Embryonic facial prominence (tissue), 1 donor: ENCODE data around the gene WDR4.
"Not testable (repeated sequence)": the region's sequence is repeated elsewhere in the genome, so short reads cannot be mapped to it uniquely, and the experiment has no call there.

Source experiments
- DNase-seq: peaks from one replicate; pipeline ENCODE4 v3.0.0-alpha.2; 2016; ENCODE audit errors: extremely low spot score

Gene WDR4

DNA sequence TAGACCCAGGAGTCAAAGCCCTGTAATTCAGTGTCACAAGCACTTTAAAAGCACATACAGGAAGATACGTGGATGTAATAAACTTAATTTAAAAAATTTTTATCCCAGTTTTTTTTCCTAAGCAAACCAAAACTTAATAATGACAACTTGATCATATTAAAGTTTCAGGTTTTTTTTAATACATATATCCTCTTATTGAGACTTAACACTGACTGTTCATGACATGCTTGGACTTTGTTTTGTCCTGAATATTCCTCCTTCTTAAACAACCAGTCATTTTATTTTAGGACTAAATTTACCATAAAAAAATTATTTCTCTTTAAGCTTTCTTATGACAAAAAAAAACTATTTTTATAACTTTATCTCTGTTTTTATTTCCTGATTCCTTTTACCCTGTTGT lies 64.1 kb downstream of the WDR4 start:
- no peak for DNase-seq

DNA sequence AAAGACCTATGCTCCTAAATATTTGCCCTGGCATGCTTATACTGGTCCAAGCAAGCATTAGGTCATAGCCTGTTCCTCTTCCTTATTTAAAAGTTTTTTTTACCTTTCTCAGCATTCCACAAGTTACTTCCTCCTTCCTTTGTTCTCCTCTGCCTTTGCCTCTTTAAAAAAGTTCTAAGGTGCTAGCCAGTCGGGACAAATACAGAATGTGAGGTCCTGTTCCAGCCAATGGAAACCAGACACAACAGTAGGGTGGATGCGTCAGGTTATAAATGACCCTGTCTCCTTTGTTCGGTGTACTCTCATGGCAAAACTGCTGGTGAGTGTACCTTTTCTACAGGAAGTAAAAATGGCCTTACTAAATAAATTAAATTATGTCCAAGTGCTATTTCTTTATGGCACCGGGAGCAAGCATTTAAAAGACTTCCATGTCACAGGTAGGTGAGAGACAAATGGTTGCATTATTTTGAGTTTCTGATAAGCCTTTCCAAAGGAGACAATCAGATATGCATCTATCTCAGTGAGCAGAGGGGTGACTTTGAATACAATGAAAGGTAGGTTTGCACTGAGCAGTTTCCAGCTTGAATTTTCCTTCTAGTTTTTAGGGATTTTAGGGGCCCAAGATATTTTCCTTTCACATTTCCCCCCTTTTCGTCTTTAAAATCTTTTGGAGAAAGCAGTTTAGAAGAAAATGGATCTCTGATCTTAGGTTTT lies 66.7 kb downstream of the WDR4 start:
- not testable (repeated sequence) for DNase-seq

DNA sequence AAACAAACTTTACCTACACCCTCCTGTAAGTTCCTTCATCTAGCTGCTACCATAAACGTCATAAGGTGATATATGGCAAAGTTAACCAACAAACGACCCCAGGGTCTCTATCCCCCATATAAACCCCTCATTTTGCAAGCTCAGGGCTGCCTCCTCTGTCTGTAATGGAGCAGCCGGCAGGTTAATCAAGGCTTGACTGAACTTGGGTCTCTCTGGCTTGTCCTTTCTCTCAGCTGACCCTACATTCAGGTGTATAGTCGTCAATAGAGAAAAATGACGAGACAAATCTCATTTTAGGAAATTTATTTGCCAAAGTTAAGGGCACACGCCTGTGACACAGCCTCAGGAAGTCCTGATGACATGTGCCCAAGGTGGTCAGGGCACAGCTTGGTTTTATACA lies 67.4 kb downstream of the WDR4 start:
- DNase-seq, result no peak

DNA sequence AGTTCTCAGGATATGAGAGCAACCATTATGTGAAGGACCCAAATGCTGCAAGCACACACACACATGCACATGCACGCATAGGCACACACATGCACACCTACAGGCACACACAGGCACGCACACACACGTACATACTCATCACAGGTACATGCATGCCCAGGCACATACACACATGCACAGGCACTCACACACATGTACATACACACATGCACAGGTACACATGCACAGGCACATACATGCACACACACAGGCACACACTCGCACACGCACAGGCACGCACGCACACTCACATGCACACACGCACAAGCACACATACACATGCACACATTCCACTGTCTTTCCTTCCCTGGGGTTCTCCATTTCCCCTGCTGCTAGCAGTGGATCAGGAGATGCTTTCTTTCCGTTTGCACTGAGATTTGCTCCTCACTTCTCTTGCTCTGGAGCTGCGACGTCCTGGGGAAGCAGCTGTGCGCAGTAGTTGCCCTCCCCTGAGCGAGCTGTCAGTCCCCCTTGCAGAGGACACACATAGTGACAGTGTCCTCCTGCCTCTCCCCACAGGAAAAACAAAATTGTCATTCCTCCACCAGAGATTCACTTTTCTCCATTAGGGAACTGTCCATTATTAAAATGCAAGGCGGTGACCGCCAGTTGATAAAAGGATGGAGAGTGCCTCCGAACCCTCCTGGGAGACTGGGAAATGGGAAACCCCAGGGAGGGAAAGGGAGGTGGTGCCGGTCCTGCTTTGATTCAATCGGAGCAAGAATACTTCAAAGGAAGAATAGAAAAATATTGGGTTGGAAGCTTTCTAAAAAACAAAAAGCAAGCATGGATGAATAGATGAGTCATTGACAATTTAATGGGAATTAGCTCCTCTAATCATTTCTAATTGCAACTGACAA lies 69.5 kb downstream of the WDR4 start:
- DNase-seq, result no peak

DNA sequence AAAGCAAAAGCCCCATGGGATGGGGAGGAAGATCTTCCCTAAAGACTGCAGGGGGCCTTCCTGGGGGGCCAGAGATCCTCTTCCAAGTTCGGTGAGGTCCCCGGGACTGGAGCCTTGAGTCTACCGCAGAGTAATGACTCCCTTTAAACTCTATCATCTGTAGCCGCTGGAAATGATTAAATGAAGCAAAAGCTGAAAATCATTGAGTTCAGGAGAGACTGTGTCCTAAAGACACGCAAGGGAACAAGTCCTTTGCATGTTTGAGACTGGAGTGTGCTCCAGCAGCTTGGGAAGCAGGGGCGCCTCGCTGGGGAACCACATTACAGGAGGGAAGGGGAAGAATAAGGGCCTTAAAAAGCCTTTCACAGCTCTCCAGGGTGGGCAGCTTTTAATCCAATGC lies 70.2 kb downstream of the WDR4 start:
- DNase-seq, result no peak

DNA sequence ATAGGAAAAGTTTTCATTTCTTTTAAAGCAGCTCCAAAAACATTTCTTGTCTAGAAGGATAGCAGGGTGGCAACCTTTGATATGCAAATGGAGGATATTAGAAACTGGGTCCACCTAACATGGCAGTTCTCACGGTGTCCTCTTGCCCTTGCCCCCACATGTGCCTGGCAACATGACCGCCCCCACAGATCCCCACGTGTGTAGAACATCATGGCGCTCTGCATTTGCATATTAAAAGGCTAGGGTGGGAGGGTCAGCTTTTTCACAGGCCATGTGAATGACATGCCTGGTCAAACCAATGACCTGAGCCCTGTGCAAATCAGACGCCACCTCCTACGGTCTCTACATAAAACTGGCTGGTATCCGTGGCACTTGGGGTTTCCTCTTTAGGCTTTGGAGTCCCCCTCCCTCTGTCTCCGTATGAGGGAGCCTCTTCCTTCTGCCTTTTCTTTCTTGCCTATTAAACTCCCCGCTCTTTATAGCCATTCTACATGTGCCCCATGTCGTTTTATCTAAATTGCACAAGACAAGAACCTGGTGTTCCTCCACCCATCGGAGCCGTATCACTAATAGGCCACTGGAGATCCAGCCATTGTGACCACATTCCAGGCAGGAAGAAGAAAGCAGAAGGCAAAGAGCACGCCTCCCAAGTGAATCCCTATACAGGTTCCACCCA lies 71.3 kb downstream of the WDR4 start:
- DNase-seq, result no peak

DNA sequence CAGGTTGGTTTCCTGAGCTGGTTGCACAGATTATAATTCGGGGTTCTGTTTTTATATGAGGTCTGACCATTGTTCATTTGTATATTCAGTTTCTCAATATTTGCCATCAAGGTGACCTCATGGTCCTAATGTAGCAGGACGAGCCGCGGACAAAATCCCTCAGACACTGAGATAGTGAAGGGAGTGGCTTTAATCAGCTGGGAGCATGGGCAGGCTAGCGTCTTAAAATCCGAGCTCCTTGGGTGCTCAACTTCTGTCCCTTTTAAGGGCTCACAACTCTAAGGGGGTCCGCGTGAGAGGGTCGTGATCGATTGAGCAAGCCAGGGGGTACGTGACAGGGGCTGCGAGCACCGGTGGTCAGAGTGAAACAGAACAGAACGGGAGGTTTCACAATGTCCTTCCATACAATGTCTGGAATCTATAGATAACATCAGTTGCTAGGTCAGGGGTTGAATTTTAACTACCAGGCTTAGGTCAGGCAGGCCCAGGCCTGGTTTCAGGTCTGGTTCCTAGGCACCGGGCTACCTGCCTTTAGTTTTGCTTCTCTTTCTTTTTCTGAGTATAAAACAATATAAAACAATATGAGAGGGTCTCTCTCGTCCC lies 71.9 kb downstream of the WDR4 start:
- not testable (repeated sequence) for DNase-seq

DNA sequence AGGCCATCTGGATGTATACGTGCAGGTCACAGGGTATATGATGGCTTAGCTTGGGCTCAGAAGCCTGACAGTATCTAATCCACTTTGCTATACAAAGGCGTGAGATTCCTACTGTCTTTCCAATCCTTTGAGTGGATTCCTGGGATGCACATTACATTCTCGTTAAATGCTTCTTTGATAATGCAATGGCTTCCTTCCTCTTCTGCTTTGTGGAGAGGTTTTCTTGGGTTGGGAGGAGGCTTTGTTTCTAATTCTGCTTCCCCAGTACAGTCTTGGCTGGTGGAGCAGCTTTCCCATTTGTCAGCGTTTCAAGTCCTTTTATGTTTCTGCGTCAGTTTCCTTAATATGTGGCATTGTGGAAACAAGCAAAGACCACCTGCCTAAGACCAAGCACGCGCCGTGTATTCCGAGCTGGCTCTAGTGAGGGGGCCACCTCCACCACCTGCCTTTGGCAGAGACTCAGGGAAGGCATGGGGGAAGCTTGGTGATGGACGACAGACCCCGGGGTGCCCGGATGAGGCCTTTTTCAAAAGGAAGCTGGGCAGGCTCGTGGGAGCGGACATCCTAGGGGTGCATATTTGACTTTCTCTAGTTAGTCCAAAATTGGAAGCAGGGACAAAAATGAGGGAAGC lies 72.7 kb downstream of the WDR4 start:
- DNase-seq, result no peak

DNA sequence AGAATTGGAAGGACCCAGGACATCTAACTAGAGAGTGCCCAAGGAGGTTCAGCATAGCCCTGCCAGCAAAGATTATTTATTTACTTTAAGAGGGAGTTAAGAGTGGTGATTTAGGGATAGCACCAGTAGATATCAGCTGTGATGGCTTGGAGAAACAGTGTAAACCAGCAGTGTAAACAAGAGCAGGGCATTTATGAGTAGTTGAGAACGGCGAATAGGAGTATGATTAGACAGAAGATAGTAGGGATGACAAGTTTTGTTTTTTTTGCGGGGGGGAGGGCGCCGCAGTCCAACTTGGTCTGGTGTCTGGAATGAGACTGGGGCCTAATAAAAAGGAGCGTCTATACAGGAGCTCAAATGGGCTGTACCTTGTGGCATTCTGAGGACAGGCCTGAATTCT lies 77.7 kb downstream of the WDR4 start:
- DNase-seq, result not testable (repeated sequence)

DNA sequence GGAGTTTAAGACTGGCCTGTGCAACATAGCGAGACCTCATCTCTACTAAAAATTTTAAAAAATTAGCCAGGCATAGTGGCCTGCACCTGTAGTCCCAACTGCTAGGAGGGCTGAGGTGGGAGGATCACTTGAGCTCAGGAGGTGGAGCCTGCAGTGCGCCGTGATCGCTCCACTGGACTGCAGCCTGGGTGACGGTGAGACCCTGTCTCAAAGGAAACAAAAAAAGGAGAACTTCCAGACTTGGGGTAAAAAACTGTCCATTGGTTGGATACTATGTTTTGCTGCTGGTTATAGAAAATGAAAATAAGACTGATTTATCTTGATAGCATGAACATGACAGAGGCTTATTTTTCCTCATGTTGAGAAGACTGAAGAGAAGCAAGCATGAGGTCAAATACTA lies 79.4 kb downstream of the WDR4 start:
- no peak for DNase-seq

DNA sequence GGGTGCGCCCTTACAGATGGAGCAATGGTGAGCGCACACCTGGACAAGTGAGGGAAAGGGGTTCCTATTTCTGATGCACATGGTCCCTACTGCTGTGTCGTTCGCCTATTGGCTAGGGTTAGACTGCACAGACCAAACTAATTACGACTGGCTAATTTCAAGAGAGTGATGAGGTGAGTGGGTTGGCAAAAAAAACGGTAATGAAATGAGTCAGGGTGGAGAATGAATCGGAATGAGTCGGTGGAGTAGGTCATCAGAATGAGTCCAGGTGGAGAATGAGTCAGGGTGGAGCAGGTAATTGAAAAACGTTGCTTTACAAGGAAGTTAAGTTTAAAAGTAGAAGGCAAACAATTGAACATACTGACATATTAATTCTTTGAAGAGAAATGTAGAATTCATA lies 79.8 kb downstream of the WDR4 start:
- no peak for DNase-seq
